Mesenchymal stem cell (in vitro differentiated cells and primary cell): Measurements from ENCODE around the gene ABCC6.
"Not testable (repeated sequence)": the region's sequence is repeated elsewhere in the genome, so short reads cannot be mapped to it uniquely, and the experiment has no call there.

Experiments
- DNase-seq: peaks from one replicate; pipeline ENCODE4 v3.0.0-alpha.2; 2013
- H2AFZ ChIP-seq: one replicate; pipeline ENCODE4 v1.6.1; 2013; ENCODE audit warnings: low read depth, mild to moderate bottlenecking, control low read depth, inconsistent platforms, low read length, moderate library complexity
- H2AK5ac ChIP-seq: 2 replicates; pipeline ENCODE4 v1.6.1; 2013; ENCODE audit warnings: low read length, moderate library complexity, mild to moderate bottlenecking, inconsistent platforms; ENCODE audit not compliant: severe bottlenecking
- H2BK120ac ChIP-seq: one replicate; pipeline ENCODE4 v1.6.1; 2013; ENCODE audit warnings: low read depth, mild to moderate bottlenecking, inconsistent platforms, low read length, moderate library complexity
- H2BK12ac ChIP-seq, 2 experiments: one replicate each; pipeline ENCODE4 v1.6.1; 2013; ENCODE audit warnings: inconsistent platforms in 2 of 2, low read length in 2 of 2, mild to moderate bottlenecking in 2 of 2, moderate library complexity in 2 of 2, control low read depth in 1 of 2
- H2BK15ac ChIP-seq: one replicate; pipeline ENCODE4 v1.6.1; 2013; ENCODE audit warnings: mild to moderate bottlenecking, low read depth, inconsistent platforms; ENCODE audit not compliant: poor library complexity, severe bottlenecking
- H2BK5ac ChIP-seq: 2 replicates; pipeline ENCODE4 v1.6.1; 2013; ENCODE audit warnings: low read depth, mild to moderate bottlenecking, low read length, control low read depth, inconsistent platforms; ENCODE audit not compliant: poor library complexity, severe bottlenecking
- H3K14ac ChIP-seq, 2 experiments: one replicate each; pipeline ENCODE4 v1.6.1; 2013; ENCODE audit warnings: inconsistent platforms in 2 of 2, low read length in 2 of 2, control low read depth in 1 of 2, mild to moderate bottlenecking in 1 of 2, moderate library complexity in 1 of 2
- H3K18ac ChIP-seq, 2 experiments: one replicate each; pipeline ENCODE4 v1.6.1; 2013; ENCODE audit warnings: inconsistent platforms in 2 of 2, low read length in 2 of 2, control low read depth in 1 of 2, low read depth in 1 of 2, mild to moderate bottlenecking in 1 of 2
- H3K23ac ChIP-seq, 2 experiments: one replicate each; pipeline ENCODE4 v1.6.1; 2013; ENCODE audit warnings: inconsistent platforms in 2 of 2, low read length in 2 of 2, mild to moderate bottlenecking in 2 of 2, moderate library complexity in 2 of 2, control low read depth in 1 of 2
- H3K27ac ChIP-seq: 2 replicates; pipeline ENCODE4 v1.5.1; 2013; ENCODE audit warnings: mild to moderate bottlenecking, moderate library complexity, low read length, control low read depth, inconsistent platforms; ENCODE audit not compliant: poor library complexity, severe bottlenecking
- H3K27me3 ChIP-seq, 2 experiments: 2 replicates each; pipeline versions ENCODE4 v1.6.1 to v1.7.0; 2013; ENCODE audit warnings: low read length in 2 of 2, mild to moderate bottlenecking in 2 of 2, moderate library complexity in 2 of 2, control low read depth in 1 of 2, inconsistent platforms in 1 of 2; ENCODE audit not compliant: control insufficient read depth in 1 of 2, insufficient read depth in 1 of 2
- H3K36me3 ChIP-seq, 2 experiments: 2 replicates each; pipeline versions ENCODE4 v1.6.1 to v1.7.0; 2013; ENCODE audit warnings: low read length in 2 of 2, control low read depth in 1 of 2, inconsistent platforms in 1 of 2, low read depth in 1 of 2, mild to moderate bottlenecking in 1 of 2; ENCODE audit not compliant: insufficient read depth in 2 of 2, control insufficient read depth in 1 of 2
- H3K4ac ChIP-seq, 2 experiments: one replicate each; pipeline ENCODE4 v1.6.1; 2013; ENCODE audit warnings: inconsistent platforms in 2 of 2, low read length in 2 of 2, mild to moderate bottlenecking in 2 of 2, moderate library complexity in 2 of 2, control low read depth in 1 of 2, low read depth in 1 of 2
- H3K4me1 ChIP-seq: 2 replicates; pipeline ENCODE4 v1.6.1; 2013; ENCODE audit warnings: low read depth, low read length, control low read depth; ENCODE audit not compliant: control insufficient read depth, insufficient read depth
- H3K4me2 ChIP-seq: 2 replicates; pipeline ENCODE4 v1.6.1; 2013; ENCODE audit warnings: low read length, mild to moderate bottlenecking, inconsistent platforms; ENCODE audit not compliant: poor library complexity, severe bottlenecking
- H3K4me3 ChIP-seq, 2 experiments: 2 replicates each; pipeline versions ENCODE4 v1.5.1 to v1.7.0; 2013; ENCODE audit warnings: low read length in 2 of 2, mild to moderate bottlenecking in 2 of 2, control low read depth in 1 of 2, low read depth in 1 of 2; ENCODE audit not compliant: insufficient read depth in 1 of 2
- H3K79me1 ChIP-seq: replicated peaks from 2 replicates; pipeline ENCODE4 v1.6.1; 2013; ENCODE audit warnings: mild to moderate bottlenecking, control low read depth, low read length, inconsistent platforms; ENCODE audit not compliant: poor library complexity, severe bottlenecking
- H3K9ac ChIP-seq: 2 replicates; pipeline ENCODE4 v1.7.0; 2013; ENCODE audit warnings: mild to moderate bottlenecking, low read length, moderate library complexity
- H3K9me3 ChIP-seq: 2 replicates; pipeline ENCODE4 v1.7.0; 2013; ENCODE audit warnings: mild to moderate bottlenecking, low read length; ENCODE audit not compliant: control insufficient read depth
- H4K8ac ChIP-seq: one replicate; pipeline ENCODE4 v1.6.1; 2013; ENCODE audit warnings: inconsistent platforms, mild to moderate bottlenecking, low read length, moderate library complexity
- H4K91ac ChIP-seq: one replicate; pipeline ENCODE4 v1.6.1; 2013; ENCODE audit warnings: mild to moderate bottlenecking, low read length, inconsistent platforms
- WGBS: methylation state at CpG from one replicate; pipeline ENCODE4 v1.1.7; 2013; ENCODE audit warnings: mixed read lengths; 5-methylcytosine and 5-hydroxymethylcytosine counted together

ABCC6 gene

GRCh38 chr16:16259971-16260370 is 36.7 kb upstream of the ABCC6 start:
- not testable (repeated sequence) for H3K4me3 ChIP-seq, H3K27me3 ChIP-seq

GRCh38 chr16:16258822-16259221 is 35.5 kb upstream of the ABCC6 start:
- not testable (repeated sequence) for H3K9ac ChIP-seq, H4K8ac ChIP-seq, H2BK120ac ChIP-seq, DNase-seq, H3K4ac ChIP-seq, H3K4me2 ChIP-seq, H3K27me3 ChIP-seq, H3K14ac ChIP-seq, H3K36me3 ChIP-seq, H2AK5ac ChIP-seq, H2BK12ac ChIP-seq, H3K4me3 ChIP-seq, H4K91ac ChIP-seq, H3K27ac ChIP-seq, H3K9me3 ChIP-seq, H3K79me1 ChIP-seq, H3K4me1 ChIP-seq, H2BK5ac ChIP-seq, H2AFZ ChIP-seq, H2BK15ac ChIP-seq, H3K23ac ChIP-seq, H3K18ac ChIP-seq
- WGBS: 100% methylated on average over 2 of the region's 7 CpGs

More at GRCh38 chr16:16259971-16260370, 36.7 kb upstream of the ABCC6 start:
- not testable (repeated sequence) for H3K18ac ChIP-seq, H3K79me1 ChIP-seq, H3K9ac ChIP-seq, DNase-seq, H2AFZ ChIP-seq, H3K4me2 ChIP-seq, H3K4me1 ChIP-seq, H2AK5ac ChIP-seq, H2BK5ac ChIP-seq, H4K8ac ChIP-seq, H2BK120ac ChIP-seq, H3K4ac ChIP-seq, H3K27ac ChIP-seq, H3K23ac ChIP-seq, H3K9me3 ChIP-seq, H3K36me3 ChIP-seq, H2BK12ac ChIP-seq, H2BK15ac ChIP-seq, H3K14ac ChIP-seq, H4K91ac ChIP-seq
- no CpG with 5 or more reads among the region's 4 CpGs for whole genome bisulfite sequencing

- H2BK15ac ChIP-seq, DNase-seq, H3K4ac ChIP-seq, H2AFZ ChIP-seq, H3K9ac ChIP-seq, H2BK120ac ChIP-seq, H3K18ac ChIP-seq, H3K27me3 ChIP-seq, H3K9me3 ChIP-seq, H3K14ac ChIP-seq, H4K8ac ChIP-seq, H3K23ac ChIP-seq, H2AK5ac ChIP-seq, H3K4me2 ChIP-seq, H2BK12ac ChIP-seq, H3K79me1 ChIP-seq, H3K27ac ChIP-seq, H3K4me1 ChIP-seq, H3K4me3 ChIP-seq, H3K36me3 ChIP-seq, H4K91ac ChIP-seq, H2BK5ac ChIP-seq: not testable (repeated sequence)
- 71% methylated on average over 1 of the region's 2 CpGs for WGBS
Measured at GRCh38 chr16:16257301-16257923, 34.1 kb upstream of the ABCC6 start.

- not testable (repeated sequence) for H3K9me3 ChIP-seq, H2BK5ac ChIP-seq, DNase-seq, H2BK120ac ChIP-seq, H3K14ac ChIP-seq, H3K9ac ChIP-seq, H4K91ac ChIP-seq, H3K79me1 ChIP-seq, H2AK5ac ChIP-seq, H3K27me3 ChIP-seq, H3K4me3 ChIP-seq, H3K36me3 ChIP-seq, H3K4me1 ChIP-seq, H3K4me2 ChIP-seq, H3K4ac ChIP-seq, H3K27ac ChIP-seq, H3K18ac ChIP-seq, H2BK15ac ChIP-seq, H2AFZ ChIP-seq, H3K23ac ChIP-seq, H2BK12ac ChIP-seq, H4K8ac ChIP-seq
- WGBS: no CpG with 5 or more reads among the region's 5 CpGs
Measured at GRCh38 chr16:16252377-16252776, 29.1 kb upstream of the ABCC6 start.
